Renal cortex interstitium (tissue), 15 donors: ENCODE data around the gene MPG. TPM values are rescaled to one million over a fixed set of nuclear protein-coding genes. Genes with fewer than 3 reads are reported as not detected.
"Not testable (repeated sequence)": the region's sequence is repeated elsewhere in the genome, so short reads cannot be mapped to it uniquely, and the experiment has no call there.

Source experiments
- DNase-seq, 11 donors: peaks; one replicate each; pipeline ENCODE4 v3.0.0-alpha.2; 2013; ENCODE audit warnings: low read depth in 9 of 11, low spot score in 4 of 11; ENCODE audit errors: extremely low read depth in 1 of 11
- long read RNA-seq, 16 experiments: transcript quantifications; one replicate each; lab custom pipeline, GENCODE V29; 2026
- polyA plus RNA-seq, 3 donors: library from polyadenylated mRNA; unstranded; fragments of 120-200 nt; gene quantifications; one replicate each; pipeline ENCODE4 v1.2.1, GENCODE V29; 2013; ENCODE audit not compliant: insufficient read length in 3 of 3

The MPG gene
- 10 to 100 TPM; 15.3 to 27.1 (median 26.7) TPM for polyA plus RNA-seq
- long read RNA-seq, donor 1, transcript MPG-202 (4 exons, 1,205 nt), result major isoform, 20 of 48 reads
- long read RNA-seq, donor 1, partial matches to known transcripts, result 27 of 48 reads
- long read RNA-seq, donor 1, other reads (novel, unspliced or antisense), result 0 of 48 reads
- long read RNA-seq, donor 2, transcript MPG-202 (4 exons, 1,205 nt), result major isoform, 18 of 25 reads
- long read RNA-seq, donor 2, partial matches to known transcripts, result 7 of 25 reads
- long read RNA-seq, donor 2, other reads (novel, unspliced or antisense), result 0 of 25 reads
- long read RNA-seq, donor 3, transcript MPG-202 (4 exons, 1,205 nt), result major isoform, 21 of 22 reads
- long read RNA-seq, donor 3, partial matches to known transcripts, result 0 of 22 reads
- long read RNA-seq, donor 3, other reads (novel, unspliced or antisense), result 0 of 22 reads
- long read RNA-seq, donor 4, transcript MPG-202 (4 exons, 1,205 nt), result major isoform, 28 of 29 reads
- long read RNA-seq, donor 4, partial matches to known transcripts, result 0 of 29 reads
- long read RNA-seq, donor 4, other reads (novel, unspliced or antisense), result 0 of 29 reads
- long read RNA-seq, donor 5, result 0 reads
- long read RNA-seq, donor 6, transcript MPG-202 (4 exons, 1,205 nt), result major isoform, 29 of 45 reads
- long read RNA-seq, donor 6, partial matches to known transcripts, result 15 of 45 reads
- long read RNA-seq, donor 6, other reads (novel, unspliced or antisense), result 0 of 45 reads
- long read RNA-seq, donor 7, transcript MPG-202 (4 exons, 1,205 nt), result major isoform, 24 of 45 reads
- long read RNA-seq, donor 7, partial matches to known transcripts, result 18 of 45 reads
- long read RNA-seq, donor 7, other reads (novel, unspliced or antisense), result 0 of 45 reads
- long read RNA-seq, donor 8, result 0 reads
- long read RNA-seq, donor 9, transcript MPG-202 (4 exons, 1,205 nt), result major isoform, 27 of 27 reads
- long read RNA-seq, donor 9, partial matches to known transcripts, result 0 of 27 reads
- long read RNA-seq, donor 9, other reads (novel, unspliced or antisense), result 0 of 27 reads
- long read RNA-seq, donor 10, transcript MPG-202 (4 exons, 1,205 nt), result major isoform, 21 of 21 reads
- long read RNA-seq, donor 10, partial matches to known transcripts, result 0 of 21 reads
- long read RNA-seq, donor 10, other reads (novel, unspliced or antisense), result 0 of 21 reads
- long read RNA-seq, donor 11, transcript MPG-202 (4 exons, 1,205 nt), result major isoform, 23 of 23 reads
- long read RNA-seq, donor 11, partial matches to known transcripts, result 0 of 23 reads
- long read RNA-seq, donor 11, other reads (novel, unspliced or antisense), result 0 of 23 reads
- long read RNA-seq, donor 12, transcript MPG-202 (4 exons, 1,205 nt), result major isoform, 11 of 32 reads
- long read RNA-seq, donor 12, partial matches to known transcripts, result 21 of 32 reads
- long read RNA-seq, donor 12, other reads (novel, unspliced or antisense), result 0 of 32 reads
- long read RNA-seq, donor 13, result 0 reads
- long read RNA-seq, donor 14, transcript MPG-202 (4 exons, 1,205 nt), result major isoform, 24 of 41 reads
- long read RNA-seq, donor 14, partial matches to known transcripts, result 15 of 41 reads
- long read RNA-seq, donor 14, other reads (novel, unspliced or antisense), result 0 of 41 reads
- long read RNA-seq, donor 15, transcript MPG-202 (4 exons, 1,205 nt), result major isoform, 9 of 11 reads
- long read RNA-seq, donor 15, partial matches to known transcripts, result 0 of 11 reads
- long read RNA-seq, donor 15, other reads (novel, unspliced or antisense), result 0 of 11 reads
- long read RNA-seq, donor 16, transcript MPG-202 (4 exons, 1,205 nt), result major isoform, 58 of 60 reads
- long read RNA-seq, donor 16, partial matches to known transcripts, result 0 of 60 reads
- long read RNA-seq, donor 16, other reads (novel, unspliced or antisense), result 0 of 60 reads

GRCh38 chr16:77807-78443 lies at the start of gene MPG:
Gene MPG (plus strand): TSS chr16:78225. CDS start chr16:78310, 85 bp downstream.
- peak in 5 of 11 donors; percentile 63 to 86 (median 75) for DNase-seq

DNA sequence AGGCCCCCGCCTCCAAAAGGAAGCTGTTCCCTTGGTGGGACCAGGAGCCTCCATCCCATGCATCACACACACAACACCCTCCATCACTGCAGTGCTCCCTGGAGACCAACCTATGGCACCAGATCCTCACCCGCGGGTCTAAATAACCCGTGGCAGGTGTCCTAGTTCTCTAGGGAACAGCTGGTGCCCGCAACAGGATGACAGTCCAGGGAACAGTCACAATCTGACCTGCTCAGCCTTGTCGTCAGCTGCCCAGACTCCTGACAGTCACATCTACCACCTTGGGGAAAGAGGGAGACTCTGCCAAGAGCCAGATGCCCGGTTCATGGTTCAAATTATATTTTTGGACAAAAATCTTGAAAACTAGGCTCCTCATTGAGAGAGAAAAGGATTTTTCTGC lies 47.4 kb upstream of the MPG start:
- not testable (repeated sequence) for DNase-seq

DNA sequence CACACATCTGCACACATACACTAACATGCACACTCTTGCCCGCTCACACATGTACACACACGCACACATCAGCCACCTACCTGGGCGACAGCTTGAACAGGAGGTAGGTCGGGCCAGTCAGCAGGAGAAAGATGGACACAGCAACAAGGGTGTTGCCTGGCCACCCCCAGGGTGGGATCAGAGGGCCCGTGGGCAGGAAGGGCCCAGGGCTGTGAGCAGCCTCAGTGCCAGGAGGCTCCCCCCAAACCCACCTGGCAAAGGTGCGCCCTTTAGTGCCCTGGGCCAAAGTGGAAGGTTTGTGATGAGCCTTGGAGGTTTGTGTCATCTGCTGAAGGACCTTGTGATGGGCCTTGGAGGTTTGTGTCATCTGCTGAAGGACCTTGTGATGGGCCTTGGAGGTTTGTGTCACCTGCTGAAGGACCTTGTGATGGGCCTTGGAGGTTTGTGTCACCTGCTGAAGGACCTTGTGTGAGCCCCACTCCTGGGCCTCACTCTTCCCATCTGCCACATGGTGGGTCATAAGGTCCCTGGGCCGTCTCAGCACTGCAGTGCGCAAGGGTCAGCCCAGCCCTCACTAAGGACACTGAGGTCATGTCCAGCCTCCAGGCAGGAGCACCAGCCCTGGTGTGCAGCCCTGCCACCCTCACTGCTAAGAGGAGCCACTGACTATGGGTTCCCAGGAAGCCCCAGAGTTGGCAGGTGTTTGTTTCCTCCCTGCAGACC lies 44.7 kb upstream of the MPG start:
- not testable (repeated sequence) for DNase-seq

GRCh38 chr16:33877-34647 lies 44.0 kb upstream of the MPG start:
- no peak for DNase-seq

DNA sequence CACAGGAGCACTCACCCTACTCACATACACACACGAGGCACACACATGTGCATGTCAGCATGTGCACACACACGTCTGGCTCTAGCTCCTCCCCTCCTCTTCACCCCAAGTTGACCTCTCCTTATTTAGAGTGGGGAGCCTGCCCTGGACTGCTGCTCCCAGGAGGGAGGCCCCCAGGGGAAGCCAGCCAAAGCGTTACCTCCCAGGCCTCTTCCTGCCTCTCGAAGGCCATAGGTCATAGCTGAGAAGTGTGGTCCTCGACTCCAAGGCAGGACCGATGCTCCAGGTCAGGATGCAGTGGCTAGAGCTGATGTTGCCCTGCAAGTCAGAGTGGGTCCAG lies 43.4 kb upstream of the MPG start:
- DNase-seq, result no peak

- no peak for DNase-seq
Measured at GRCh38 chr16:35011-35677, 42.9 kb upstream of the MPG start.

DNA sequence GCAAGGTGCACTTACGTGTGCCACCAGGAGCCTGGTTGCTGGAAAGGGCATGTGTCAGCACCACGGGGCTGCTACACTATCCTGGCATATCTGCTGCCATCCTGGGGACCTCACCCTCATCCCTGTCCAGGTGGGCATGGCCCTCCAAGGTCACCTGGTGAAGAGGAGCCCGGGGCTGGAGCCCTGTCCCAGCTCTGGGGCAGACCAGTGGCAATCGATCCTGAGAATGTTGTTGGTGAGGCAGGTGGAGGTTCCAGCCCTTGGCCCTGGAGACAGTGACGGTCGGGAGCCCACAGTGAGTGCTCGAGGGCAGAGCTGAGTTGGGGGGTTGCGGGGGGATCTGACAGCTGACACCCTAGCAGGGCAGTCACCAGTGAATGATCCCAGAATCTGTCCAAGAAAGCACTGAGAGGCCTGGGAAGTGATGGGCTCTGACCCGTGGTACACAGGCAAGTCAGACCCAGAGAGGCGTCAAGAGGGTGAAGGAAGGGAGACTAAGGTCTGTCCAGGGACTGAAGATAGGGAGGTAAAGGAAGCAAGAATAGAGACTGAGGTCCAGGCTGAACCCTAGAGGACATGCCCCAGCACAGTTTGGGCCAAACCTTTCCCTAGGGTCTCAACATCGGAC lies 42.2 kb upstream of the MPG start:
- no peak for DNase-seq

DNA sequence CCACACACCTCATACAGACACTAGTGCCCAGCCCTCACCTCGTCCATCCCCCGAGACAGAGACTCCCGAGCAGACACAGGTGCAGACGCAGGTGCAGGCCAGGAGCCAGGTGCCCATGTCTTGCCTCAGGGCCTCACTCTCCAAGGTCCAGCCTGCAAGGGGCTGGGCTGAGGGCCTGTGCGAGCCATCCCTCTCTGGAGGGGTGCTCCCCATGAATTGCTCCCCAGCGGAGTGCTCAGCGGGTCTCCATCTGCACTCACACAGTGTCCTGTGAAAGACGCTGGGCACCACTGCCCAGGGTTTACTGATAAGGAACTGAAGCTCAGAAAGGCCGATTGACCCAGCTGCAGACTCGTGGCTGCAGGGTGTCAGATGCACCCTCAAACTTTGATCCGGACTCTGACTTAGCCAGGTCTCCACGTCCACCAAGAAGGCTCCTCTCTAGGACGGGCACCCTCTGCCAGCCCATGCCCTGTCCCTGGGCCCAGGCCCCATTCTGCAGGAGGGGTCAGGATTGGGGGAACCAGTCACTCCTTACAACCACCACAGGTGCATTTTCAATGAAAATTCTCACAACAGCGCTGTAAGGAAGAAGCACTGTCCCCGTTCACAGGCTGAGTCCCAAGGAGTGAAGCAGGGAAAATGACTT lies 41.6 kb upstream of the MPG start:
- no peak for DNase-seq

DNA sequence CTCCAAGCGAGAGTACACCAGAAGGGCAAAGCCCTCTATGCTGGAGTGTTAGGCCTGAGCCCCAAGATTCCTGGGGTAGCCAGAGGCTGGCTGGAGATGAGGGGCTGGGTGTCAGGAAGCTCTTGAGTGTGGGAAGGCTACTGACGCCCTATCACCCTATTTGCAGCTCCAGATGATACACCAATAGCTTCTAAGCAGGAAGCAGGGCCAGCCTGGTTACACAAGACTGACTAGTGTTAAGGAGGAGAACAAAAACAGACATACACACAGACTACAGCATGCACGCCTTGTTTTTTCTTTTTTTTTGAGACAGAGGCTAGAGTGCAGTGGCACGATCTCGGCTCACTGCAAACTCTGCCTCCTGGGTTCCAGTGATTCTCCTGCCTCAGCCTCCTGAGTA lies 40.5 kb upstream of the MPG start:
- no peak for DNase-seq

DNA sequence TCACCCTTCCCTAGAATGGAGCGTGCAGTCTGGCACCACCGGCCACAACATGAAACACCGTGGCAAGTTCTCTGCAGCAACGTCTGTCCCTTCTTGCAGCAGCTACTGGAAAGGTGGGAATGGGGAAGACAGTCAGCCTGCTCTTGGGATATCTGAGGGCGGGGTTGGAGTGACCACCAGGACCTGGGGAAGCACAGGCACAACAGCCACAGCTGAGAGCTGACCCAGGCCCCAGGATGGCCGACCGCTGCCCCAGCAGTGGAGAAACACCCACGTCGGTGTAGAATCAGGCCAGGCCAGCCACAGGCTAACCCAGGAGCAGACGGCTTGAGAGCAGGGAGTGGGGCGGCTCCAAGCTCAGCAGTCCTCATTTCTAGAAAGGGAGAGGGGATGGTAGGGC lies 39.8 kb upstream of the MPG start:
- not testable (repeated sequence) for DNase-seq

GRCh38 chr16:38941-39892 lies 38.8 kb upstream of the MPG start:
- no peak for DNase-seq

DNA sequence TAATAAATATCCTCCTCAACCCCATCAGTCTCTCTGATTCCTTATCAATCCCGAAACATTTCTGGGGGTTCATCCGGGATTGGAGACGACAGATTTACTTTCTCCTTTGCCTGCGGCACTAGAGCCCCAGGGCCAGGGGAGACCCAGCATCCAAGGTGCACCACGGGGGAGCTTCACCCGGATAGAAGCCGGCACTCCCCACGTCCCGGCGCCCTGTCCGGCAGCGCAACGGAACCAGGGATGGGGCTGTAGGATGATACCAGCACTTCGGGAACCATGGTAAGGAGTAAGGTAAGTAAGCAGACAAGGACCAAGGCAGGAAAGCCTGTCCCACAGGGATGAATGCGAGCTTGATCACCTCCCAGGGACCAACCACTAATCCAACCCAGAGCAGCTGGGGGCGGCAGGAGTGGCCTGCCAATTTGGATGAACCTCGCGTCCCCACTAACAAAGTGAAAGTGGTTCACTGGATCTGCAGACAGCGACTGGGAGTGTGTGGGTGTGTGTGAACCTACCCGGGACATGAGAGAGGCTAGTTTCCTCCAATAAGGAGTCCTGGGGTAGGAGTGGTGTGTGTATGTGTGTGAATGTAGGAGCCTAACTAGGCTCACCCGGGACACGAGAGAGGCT lies 36.5 kb upstream of the MPG start:
- no peak for DNase-seq

GRCh38 chr16:42069-42457 lies 36.0 kb upstream of the MPG start:
- DNase-seq, result no peak
